GM21737 (cell line): Measurements from ENCODE around the gene ST6GALNAC2.
A peak's percentile ranks its signal among the peaks of the same experiment; 100 is the strongest.

Source experiments
- ATAC-seq: cut with Tn5 transposase; IDR thresholded peaks from one replicate; pipeline ENCODE4 v1.9.1; 2021; ENCODE audit warnings: mild to moderate bottlenecking, moderate library complexity; ENCODE audit not compliant: unreplicated experiment

ST6GALNAC2 gene

GRCh38 chr17:76557368-76558197, 28.1 kb downstream of the ST6GALNAC2 start:
- peak; percentile 87 for ATAC-seq

- ATAC-seq = peak; percentile 23
Measured at GRCh38 chr17:76556765-76557367, 28.8 kb downstream of the ST6GALNAC2 start.

GRCh38 chr17:76554131-76554530, 31.5 kb downstream of the ST6GALNAC2 start:
- no peak for ATAC-seq

- no peak for ATAC-seq
Measured at GRCh38 chr17:76553178-76553908, 32.3 kb downstream of the ST6GALNAC2 start.

GRCh38 chr17:76551685-76552084, 34.0 kb downstream of the ST6GALNAC2 start:
- no peak for ATAC-seq

- ATAC-seq = no peak
Measured at GRCh38 chr17:76550712-76551615, 34.7 kb downstream of the ST6GALNAC2 start.

GRCh38 chr17:76549539-76549938, 36.1 kb downstream of the ST6GALNAC2 start:
- no peak for ATAC-seq

GRCh38 chr17:76549215-76549518, 36.5 kb downstream of the ST6GALNAC2 start:
- ATAC-seq = no peak

- ATAC-seq = no peak
Measured at GRCh38 chr17:76548378-76549214, 37.1 kb downstream of the ST6GALNAC2 start.

- no peak for ATAC-seq
Measured at GRCh38 chr17:76547642-76548202, 37.9 kb downstream of the ST6GALNAC2 start.

- ATAC-seq = peak; percentile 51
Measured at GRCh38 chr17:76547183-76547641, 38.4 kb downstream of the ST6GALNAC2 start.

- ATAC-seq = no peak
Measured at GRCh38 chr17:76546556-76547182, 39.0 kb downstream of the ST6GALNAC2 start.

GRCh38 chr17:76545918-76546555, 39.6 kb downstream of the ST6GALNAC2 start:
- ATAC-seq = no peak

- no peak for ATAC-seq
Measured at GRCh38 chr17:76544546-76545365, 40.9 kb downstream of the ST6GALNAC2 start.

GRCh38 chr17:76543826-76544545, 41.7 kb downstream of the ST6GALNAC2 start:
- ATAC-seq = no peak

- no peak for ATAC-seq
Measured at GRCh38 chr17:76543482-76543825, 42.2 kb downstream of the ST6GALNAC2 start.

GRCh38 chr17:76542984-76543383, 42.7 kb downstream of the ST6GALNAC2 start:
- no peak for ATAC-seq
